DND-41 (cell line): ENCODE results near the gene GSTM3.

Source experiments
- EZH2 ChIP-seq: IDR thresholded peaks from 3 replicates; pipeline ENCODE4 v1.6.1; 2012; ENCODE audit warnings: borderline replicate concordance, low read depth, mild to moderate bottlenecking, moderate library complexity, low read length, inconsistent platforms; ENCODE audit not compliant: severe bottlenecking
- TF ChIP-seq, protein P1 (sequence below): IDR thresholded peaks from 2 replicates; pipeline ENCODE4 v1.5.1; 2012; ENCODE audit warnings: borderline replicate concordance, low read length, moderate library complexity, mild to moderate bottlenecking; ENCODE audit not compliant: poor library complexity, severe bottlenecking; ENCODE audit errors: extremely low read depth

DNA sequence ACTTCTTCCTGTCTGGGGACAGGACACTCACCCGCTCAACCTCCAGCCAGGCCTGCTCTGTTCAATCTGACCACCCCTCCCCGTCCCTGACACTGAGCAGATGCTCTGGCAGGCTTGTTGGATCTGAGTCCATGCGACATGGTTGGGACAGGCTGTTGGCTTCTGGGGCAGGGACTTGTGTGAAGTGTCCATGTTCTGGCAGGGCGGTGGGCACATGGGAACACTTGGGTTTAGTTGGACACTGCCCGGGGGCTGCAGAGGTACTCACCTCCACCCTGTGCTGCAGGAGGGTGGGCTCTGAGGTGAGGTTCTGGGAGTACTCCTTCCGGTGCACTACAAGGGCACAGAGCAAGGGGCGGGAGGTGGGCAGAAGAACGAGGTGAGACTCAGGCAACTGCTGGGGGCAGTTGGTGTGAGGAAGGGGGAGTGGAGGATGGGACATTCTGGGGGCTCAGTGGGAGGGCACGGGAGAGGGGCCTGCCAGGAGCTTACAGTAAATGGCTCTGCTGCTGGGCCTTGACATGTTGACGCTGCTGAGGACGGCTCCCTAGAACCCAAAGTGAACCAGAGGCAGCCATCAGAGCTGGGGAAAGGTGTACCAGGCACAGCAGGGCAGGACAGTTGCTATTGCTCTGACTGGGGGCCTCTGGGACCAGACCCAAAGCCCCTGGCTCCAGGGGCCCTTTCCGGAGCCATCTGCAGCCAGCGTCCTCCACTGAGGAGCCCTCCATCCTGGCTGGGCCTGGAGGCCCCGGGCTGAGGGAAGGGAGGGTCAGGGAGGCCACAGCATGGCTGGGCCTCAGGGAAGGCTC lies 20.6 kb upstream of the GSTM3 start:
- TF ChIP-seq, protein P1, sequence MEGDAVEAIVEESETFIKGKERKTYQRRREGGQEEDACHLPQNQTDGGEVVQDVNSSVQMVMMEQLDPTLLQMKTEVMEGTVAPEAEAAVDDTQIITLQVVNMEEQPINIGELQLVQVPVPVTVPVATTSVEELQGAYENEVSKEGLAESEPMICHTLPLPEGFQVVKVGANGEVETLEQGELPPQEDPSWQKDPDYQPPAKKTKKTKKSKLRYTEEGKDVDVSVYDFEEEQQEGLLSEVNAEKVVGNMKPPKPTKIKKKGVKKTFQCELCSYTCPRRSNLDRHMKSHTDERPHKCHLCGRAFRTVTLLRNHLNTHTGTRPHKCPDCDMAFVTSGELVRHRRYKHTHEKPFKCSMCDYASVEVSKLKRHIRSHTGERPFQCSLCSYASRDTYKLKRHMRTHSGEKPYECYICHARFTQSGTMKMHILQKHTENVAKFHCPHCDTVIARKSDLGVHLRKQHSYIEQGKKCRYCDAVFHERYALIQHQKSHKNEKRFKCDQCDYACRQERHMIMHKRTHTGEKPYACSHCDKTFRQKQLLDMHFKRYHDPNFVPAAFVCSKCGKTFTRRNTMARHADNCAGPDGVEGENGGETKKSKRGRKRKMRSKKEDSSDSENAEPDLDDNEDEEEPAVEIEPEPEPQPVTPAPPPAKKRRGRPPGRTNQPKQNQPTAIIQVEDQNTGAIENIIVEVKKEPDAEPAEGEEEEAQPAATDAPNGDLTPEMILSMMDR = no peak
- no peak for TF ChIP-seq EZH2
